NCI-H1105 (cell line): ENCODE results near the gene ZPBP2.

Experiments
- DNase-seq: peaks from one replicate; lab custom pipeline; 2025; lab: John Stamatoyannopoulos, UW

Gene ZPBP2

DNA sequence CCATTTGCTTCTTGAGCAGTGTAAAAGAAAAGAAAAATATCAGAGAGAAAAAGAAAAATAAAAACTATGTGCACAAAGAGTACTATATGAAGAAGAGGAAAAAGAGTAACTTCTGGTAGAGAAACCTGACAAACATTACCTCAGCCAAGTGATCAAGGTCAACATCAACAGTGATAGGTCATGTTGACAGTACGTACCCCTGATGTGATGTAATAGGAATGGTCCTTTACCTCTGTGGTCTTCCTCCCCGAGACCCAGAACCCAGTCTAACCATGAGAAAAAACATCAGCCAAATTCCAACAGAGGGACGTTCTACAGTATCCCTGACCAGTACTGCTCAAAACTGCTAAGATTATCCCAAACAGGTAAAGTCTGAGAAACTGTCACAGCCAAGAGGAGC, 46.0 kb downstream of the ZPBP2 start:
- DNase-seq, result no peak

DNA sequence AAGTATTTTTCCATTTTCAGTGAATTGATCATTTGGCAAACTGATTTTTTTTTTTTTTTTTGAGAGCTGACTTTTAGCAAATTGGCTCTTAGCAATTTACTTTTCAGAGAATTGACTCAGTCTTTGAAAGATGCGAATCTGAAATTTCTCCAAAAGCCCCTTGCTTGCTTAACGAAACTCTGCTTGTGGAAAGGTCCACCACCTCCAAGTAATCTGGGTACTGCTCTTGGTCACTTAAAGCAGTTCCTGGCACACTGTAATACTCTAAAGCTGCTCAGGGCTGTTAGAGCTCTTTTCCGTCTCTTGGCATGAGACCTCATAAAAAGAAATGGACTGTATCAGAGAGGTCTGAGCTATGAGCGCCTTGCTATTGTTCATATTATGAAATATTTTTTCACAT, 47.6 kb downstream of the ZPBP2 start:
- DNase-seq, result no peak

DNA sequence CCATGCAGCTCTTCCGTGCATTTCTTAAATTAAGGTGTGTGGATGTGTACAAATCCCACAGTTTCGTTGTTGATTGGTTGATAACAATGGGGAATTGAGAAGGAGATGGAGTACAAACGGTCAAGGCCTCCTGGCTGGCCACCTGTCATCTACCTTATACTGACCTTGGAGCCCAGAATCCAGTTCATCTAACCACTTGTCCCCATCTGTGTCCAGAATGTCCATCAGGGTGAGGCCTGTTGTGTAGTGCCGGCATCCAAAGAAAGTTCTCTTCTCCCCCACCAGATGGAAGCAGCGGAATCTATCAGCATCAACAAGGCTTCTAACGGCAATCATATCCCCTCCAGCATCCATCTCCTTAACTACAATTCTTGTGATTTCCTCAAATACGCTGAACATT, 48.9 kb downstream of the ZPBP2 start:
- no peak for DNase-seq

GRCh38 chr17:39919087-39919683, 51.2 kb downstream of the ZPBP2 start:
- DNase-seq, result no peak

- DNase-seq, result no peak
Measured at GRCh38 chr17:39920218-39921210, 52.5 kb downstream of the ZPBP2 start.

DNA sequence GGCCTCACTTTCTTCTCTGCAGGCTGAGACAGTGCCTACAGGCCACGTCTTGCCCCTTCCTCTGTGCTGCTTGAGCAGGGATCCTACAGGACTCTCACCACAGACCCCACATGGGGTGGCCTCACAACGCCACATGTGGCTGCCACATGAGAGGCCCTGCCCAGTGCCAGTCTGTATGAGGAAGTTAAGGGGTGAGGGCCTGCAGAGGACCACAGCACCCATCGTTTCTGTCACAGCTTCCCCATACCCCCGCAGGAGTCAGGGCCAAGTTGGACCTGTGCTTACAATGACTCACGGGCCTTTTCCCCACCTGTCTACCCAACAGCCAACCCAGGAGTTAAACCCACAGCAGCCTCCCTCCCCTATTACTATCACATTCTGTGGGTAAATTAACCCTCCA, 53.3 kb downstream of the ZPBP2 start:
- DNase-seq, result no peak

- no peak for DNase-seq
Measured at GRCh38 chr17:39922006-39922405, 54.0 kb downstream of the ZPBP2 start.

DNA sequence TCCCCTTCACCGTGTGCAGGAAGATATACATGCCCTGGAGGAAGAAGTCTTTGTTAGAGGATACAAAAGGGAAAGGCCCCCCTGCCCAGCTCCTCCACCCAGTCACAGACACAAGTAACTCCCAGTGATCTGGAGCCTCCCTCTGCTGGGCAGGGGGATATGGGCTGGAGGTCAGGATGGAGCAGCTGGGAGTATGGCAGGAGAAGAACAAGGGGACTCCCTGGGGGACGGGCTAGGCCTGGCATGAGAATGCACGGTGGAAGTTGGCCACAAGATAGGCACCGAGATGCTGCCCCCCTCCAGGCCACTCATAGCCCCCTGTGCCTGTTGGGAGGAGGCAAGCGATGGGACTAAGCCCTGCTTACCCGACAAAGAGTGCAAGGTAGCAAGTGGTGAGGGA, 55.2 kb downstream of the ZPBP2 start:
- DNase-seq, result no peak

DNA sequence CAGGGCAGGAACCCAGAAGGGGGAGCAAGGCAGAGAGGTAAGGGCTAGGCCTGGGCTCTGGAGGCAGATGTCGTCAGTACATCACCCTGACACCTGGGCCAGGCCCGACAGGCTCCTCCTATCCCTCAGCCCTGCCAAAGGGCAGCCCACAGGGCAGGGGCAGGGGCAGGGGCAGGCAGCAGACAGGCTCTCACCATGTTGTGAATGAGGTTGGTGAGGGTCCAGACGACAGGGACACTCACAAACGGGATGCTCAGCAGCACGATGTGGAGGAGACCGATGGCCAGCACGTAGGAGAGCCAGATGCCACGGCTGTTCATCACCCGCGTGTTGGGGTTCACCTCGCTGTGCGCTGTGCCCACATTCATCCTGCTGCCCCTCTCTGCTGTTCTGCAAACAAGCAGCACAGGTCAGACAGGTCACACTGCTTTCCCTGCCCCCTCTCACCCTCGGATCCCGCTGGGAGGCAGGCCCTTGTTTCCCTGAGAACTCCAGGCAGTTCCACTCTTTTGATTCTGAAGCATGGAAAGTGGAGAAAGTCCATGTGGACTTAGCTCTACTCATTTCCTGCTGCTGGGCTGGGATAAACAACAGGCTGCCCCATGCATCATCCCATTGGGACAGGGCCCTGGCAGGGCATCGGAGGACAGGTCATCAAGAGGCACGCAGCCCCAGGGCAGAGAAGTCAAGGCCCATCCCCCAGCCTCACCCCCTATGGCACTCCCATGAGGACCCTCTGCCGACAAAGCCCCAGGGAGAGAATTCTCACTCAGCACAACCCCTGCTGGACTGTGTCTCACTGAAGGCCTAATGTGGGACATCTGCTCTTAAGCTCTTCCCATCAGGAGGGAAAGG, 56.1 kb downstream of the ZPBP2 start:
- DNase-seq, result no peak

- DNase-seq, result no peak
Measured at GRCh38 chr17:39924691-39925055, 56.7 kb downstream of the ZPBP2 start.

DNA sequence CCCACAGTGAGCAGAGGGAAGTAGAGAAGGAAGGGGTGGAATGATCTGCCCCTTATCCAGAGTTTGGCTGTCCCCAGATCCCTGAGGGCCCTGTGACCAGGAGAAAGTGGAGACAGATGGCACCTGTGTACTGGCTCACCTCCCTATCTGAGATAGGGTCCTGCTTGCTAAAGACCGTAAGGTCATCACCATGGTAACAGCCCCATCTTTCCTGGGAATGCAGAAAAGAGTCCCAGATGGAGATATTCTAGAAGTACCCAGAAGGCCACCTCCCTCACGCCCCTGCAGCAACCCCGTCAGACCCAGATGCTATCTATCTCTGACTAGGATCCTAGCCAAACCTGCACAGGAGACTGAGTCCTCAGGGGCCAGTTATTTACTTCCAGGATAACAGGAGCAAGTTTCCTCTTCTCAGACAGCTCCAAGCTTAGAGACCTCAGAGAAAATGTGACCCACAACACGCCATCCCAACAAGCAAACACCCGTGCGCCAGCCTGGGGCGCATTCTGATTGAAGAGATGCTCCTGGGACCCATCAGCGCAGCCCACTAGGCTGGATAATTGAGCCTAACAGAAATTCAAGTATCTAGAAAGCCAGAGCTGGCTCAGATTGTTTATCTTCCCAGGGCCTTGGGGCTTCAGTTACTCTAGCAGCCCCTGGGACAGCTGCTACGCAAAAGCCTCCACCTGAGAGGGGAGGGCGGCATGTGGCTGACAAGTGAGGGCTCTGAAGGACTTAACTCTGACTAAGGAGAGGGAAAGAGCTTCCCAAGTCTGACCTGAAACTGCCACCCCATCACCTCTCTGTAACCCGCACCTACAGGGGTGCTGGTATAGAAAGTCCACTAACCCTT, 57.5 kb downstream of the ZPBP2 start:
- DNase-seq, result no peak

GRCh38 chr17:39926135-39926587, 58.2 kb downstream of the ZPBP2 start:
- DNase-seq, result no peak

GRCh38 chr17:39926588-39927100, 58.6 kb downstream of the ZPBP2 start:
- DNase-seq, result no peak
